Endothelial cell of umbilical vein (primary cell): Measurements from ENCODE around the gene LOXL3.

ENCODE experiments used
- CTCF ChIP-seq, 2 donors: IDR thresholded peaks; 1 replicate in 1 of 2; 2 replicates in 1 of 2; pipeline ENCODE4 v1.5.1; 2011; ENCODE audit warnings: low read length in 2 of 2, mild to moderate bottlenecking in 2 of 2, moderate library complexity in 2 of 2, control low read depth in 1 of 2, inconsistent platforms in 1 of 2, low read depth in 1 of 2; ENCODE audit not compliant: insufficient read depth in 1 of 2; ENCODE audit errors: extremely low read depth in 1 of 2
- EZH2 ChIP-seq: IDR thresholded peaks from 2 replicates; pipeline ENCODE4 v1.6.1; 2012; ENCODE audit warnings: borderline replicate concordance, low read depth, mild to moderate bottlenecking, moderate library complexity, low read length, inconsistent platforms; ENCODE audit not compliant: severe bottlenecking
- FOS ChIP-seq: IDR thresholded peaks from 2 replicates; pipeline ENCODE4 v1.6.1; 2011; ENCODE audit warnings: mild to moderate bottlenecking, low read length, moderate library complexity, borderline replicate concordance; ENCODE audit not compliant: insufficient read depth
- GATA2 ChIP-seq: IDR thresholded peaks from 2 replicates; pipeline ENCODE4 v1.7.0; 2011; ENCODE audit warnings: low read depth, mild to moderate bottlenecking, moderate library complexity, mixed read lengths, low read length; ENCODE audit not compliant: insufficient read length, insufficient read depth
- JUN ChIP-seq: IDR thresholded peaks from 2 replicates; pipeline ENCODE4 v1.6.1; 2011; ENCODE audit warnings: borderline replicate concordance, low read depth; ENCODE audit not compliant: insufficient read length, insufficient read depth
- MAX ChIP-seq: IDR thresholded peaks from 2 replicates; pipeline ENCODE4 v1.6.1; 2011; ENCODE audit not compliant: insufficient read depth, insufficient read length
- MYC ChIP-seq: IDR thresholded peaks from one replicate; pipeline ENCODE4 v1.6.1; 2011; ENCODE audit warnings: mild to moderate bottlenecking, low read depth, low read length
- POLR2A ChIP-seq: IDR thresholded peaks from 2 replicates; pipeline ENCODE4 v1.6.1; 2012; ENCODE audit warnings: low read depth, mild to moderate bottlenecking, control low read depth, low read length
- POLR2AphosphoS5 ChIP-seq: IDR thresholded peaks from 2 replicates; pipeline ENCODE4 v1.6.1; 2012; ENCODE audit warnings: low read depth, mild to moderate bottlenecking, control low read depth, low read length, moderate library complexity; ENCODE audit not compliant: insufficient read depth

- TF ChIP-seq CTCF (IDR thresholded peaks at IDR 0.05; ENCODE audit: extremely low read depth in 1 of 2, insufficient read depth in 1 of 2, low read depth in 1 of 2, low read length in 2 of 2) (no peak), POLR2AphosphoS5 (no peak), JUN (no peak), POLR2A (no peak), EZH2 (no peak), MAX (no peak), FOS (no peak), MYC (no peak), GATA2 (no peak)
Measured at GRCh38 chr2:74555610-74556103, 1.9 kb upstream of the LOXL3 start.
